ENCODE measurements around the gene TAC3. TPM values are rescaled to one million over a fixed set of nuclear protein-coding genes. Genes with fewer than 3 reads are reported as not detected.

The TAC3 gene
- total and polyA plus RNA-seq, 2 of the 4 experiments (the other 2 are of a cell fraction), result 0.94 TPM; not detected in 1

GRCh38 chr12:57005980-57006808 lies 10.1 kb downstream of the TAC3 start, which contains the start of gene ZBTB39:
ZBTB39 (minus strand) TSS chr12:57006546; CDS start chr12:57004917, 1,629 bp downstream.
- no peak within 1 kb of the TSS; the same call in 1 of the 2 replicates for H3K18ac ChIP-seq (ENCODE audit: low read depth, low read length)
- peak within 1 kb of the TSS; percentile 76 for H3K27ac ChIP-seq (ENCODE audit: insufficient read depth, low read length)
- DNase-seq (peak; percentile 35), ATAC-seq (ENCODE audit: low read depth) (peak; percentile 80)
- in situ Hi-C loops (cut with MboI; ENCODE audit: low sequenced_read_pairs), result loop anchor here (5.0 to 10.0 kb wide), 2 partner anchors 106 to 371 kb away; partner anchors contain the start of genes BAZ2A and STAT6
- H4K20me1 ChIP-seq (ENCODE audit: insufficient read depth, low read length), result peaks cover 19% of the 10 kb centered on the region
- peak within 1 kb of the TSS; percentile 98 for H3K4me3 ChIP-seq (ENCODE audit: insufficient read depth, low read depth, low read length)
- peak within 1 kb of the TSS; percentile 91 for H2AK9ac ChIP-seq (replicated peaks; ENCODE audit: low read depth, low read length, poor library complexity)
- peak within 1 kb of the TSS; percentile 44 to 84 for H4K8ac ChIP-seq (ENCODE audit: low read depth in 2 of 2, low read length in 2 of 2)
- H2AFZ ChIP-seq (replicated peaks; ENCODE audit: low read length, poor library complexity), result peak within 1 kb of the TSS; percentile 93
- H3K23ac ChIP-seq (ENCODE audit: low read depth, low read length), result peak within 1 kb of the TSS; percentile 84
- peak within 1 kb of the TSS; percentile 51 for H4K5ac ChIP-seq (ENCODE audit: low read depth, low read length)
- peaks cover 31% of the 10 kb centered on the region for H3K36me3 ChIP-seq (ENCODE audit: control insufficient read depth, insufficient read depth, low read length)
- peak; percentile 78; the same call in 1 of the 2 replicates for TF ChIP-seq MAZ (IDR thresholded peaks at IDR 0.05; ENCODE audit: borderline replicate concordance, low read depth, low read length)
- TF ChIP-seq RCOR1 (IDR thresholded peaks at IDR 0.05; ENCODE audit: insufficient replicate concordance, low read length), result no peak
- TF ChIP-seq NFE2L2 (IDR thresholded peaks at IDR 0.05; ENCODE audit: low read depth, low read length), result no peak
- TF ChIP-seq CTCF (conservative IDR thresholded peaks at IDR 0.05; ENCODE audit: low read depth, low read length), result peak; percentile 65
- TF ChIP-seq POLR2A (IDR thresholded peaks at IDR 0.05; ENCODE audit: low read depth, low read length), result peak; percentile 46; the same call in 1 of the 2 replicates
- TF ChIP-seq CEBPB (IDR thresholded peaks at IDR 0.05; ENCODE audit: low read depth, low read length), result no peak
- no TSS peak for BruUV-seq (replicated peaks)
- no peak within 1 kb of the TSS for H2BK20ac ChIP-seq (ENCODE audit: low read depth, low read length)
- POLR2A ChIA-PET (ENCODE audit: unreplicated experiment), result interaction anchor here (0.6 to 0.7 kb wide), 2 partner anchors 395 to 690 kb away, joined by 6 to 18 read pairs; no protein-coding TSS in a partner anchor
- peak within 1 kb of the TSS; percentile 90 for H2AK5ac ChIP-seq (ENCODE audit: low read depth, low read length)
- H3K9me1 ChIP-seq (ENCODE audit: insufficient read depth, low read length), result peaks cover 9% of the 10 kb centered on the region; the same call in 1 of the 2 replicates
- peak within 1 kb of the TSS; percentile 81; the same call in 1 of the 3 replicates for H2BK15ac ChIP-seq (ENCODE audit: low read depth, low read length)
- peak within 1 kb of the TSS; percentile 60 for H3K56ac ChIP-seq (ENCODE audit: extremely low read depth, insufficient read depth, low read length)
- 0% methylated on average over 5 of the region's 94 CpGs; no CpG with 5 or more reads in 1 of the 2 experiments for WGBS, 2 experiments (ENCODE audit: extremely low coverage in 2 of 2, insufficient read length in 1 of 2)
- H3K14ac ChIP-seq (replicated peaks; ENCODE audit: low read depth, low read length), result peak within 1 kb of the TSS; percentile 79
- H3K79me1 ChIP-seq (ENCODE audit: low read depth in 1 of 2, low read length in 2 of 2), result peaks cover 28 to 55% of the 10 kb centered on the region in 2 experiments
- peak within 1 kb of the TSS; percentile 52 for H4K91ac ChIP-seq (ENCODE audit: insufficient read depth, low read depth, low read length)
- H3K9me3 ChIP-seq (ENCODE audit: control insufficient read depth, insufficient read depth, low read length), result no peaks in the 10 kb centered on the region
- H3K9ac ChIP-seq (ENCODE audit: low read depth, low read length), result peak within 1 kb of the TSS; percentile 92
- dilution Hi-C loops (cut with HindIII; ENCODE audit: low sequenced_read_pairs, unreplicated experiment), result no loop called here
- H2BK5ac ChIP-seq (ENCODE audit: low read depth, low read length, poor library complexity, severe bottlenecking), result peak within 1 kb of the TSS; percentile 43
- intact Hi-C loops (cut with micrococcal nuclease), result loop anchor here (10.0 kb wide), 1 partner anchor 361 kb away; the partner anchor contains the start of gene ATP5F1B
- H3K27me3 ChIP-seq (ENCODE audit: control insufficient read depth, insufficient read depth, low read length), result no peaks in the 10 kb centered on the region
- H2BK120ac ChIP-seq (ENCODE audit: low read depth, low read length), result peak within 1 kb of the TSS; percentile 19
- H3K4me2 ChIP-seq (ENCODE audit: low read depth, low read length), result peak within 1 kb of the TSS; percentile 90
- CTCF ChIA-PET, result interaction anchor here (1.0 to 2.2 kb wide), 3 partner anchors 56 to 106 kb away, joined by 3 to 8 read pairs (median 3); partner anchors contain the start of gene STAT6
- peaks cover 12% of the 10 kb centered on the region for H3K4me1 ChIP-seq (ENCODE audit: control insufficient read depth, insufficient read depth, low read length)
- peak within 1 kb of the TSS; percentile 71 for H3K4ac ChIP-seq (ENCODE audit: low read depth, low read length)
